ENCODE results near the gene PRPF6. TPM values are rescaled to one million over a fixed set of nuclear protein-coding genes. Genes with fewer than 3 reads are reported as not detected.

Gene PRPF6
- polyA plus RNA-seq, 1 donor from 2014 or later, result 91.9 TPM

GRCh38 chr20:63957690-63958441 lies 23.1 kb upstream of the PRPF6 start:
- Histone ChIP-seq H3K27me3 (ENCODE audit: insufficient read depth, low read depth, low read length) (no peaks in the 10 kb centered on the region), H2AFZ (ENCODE audit: low read depth, low read length) (no peak overlapping the region), H3K27ac (ENCODE audit: low read length) (no peak overlapping the region), H3K9ac (ENCODE audit: low read length) (no peak overlapping the region), H3K4me2 (ENCODE audit: low read length) (no peak overlapping the region), H3F3A (ENCODE audit: insufficient read depth, low read length, poor library complexity, severe bottlenecking) (no peaks in the 10 kb centered on the region), H3K79me2 (replicated peaks; ENCODE audit: insufficient read depth, low read length) (peaks cover 21% of the 10 kb centered on the region), H3K9me3 (ENCODE audit: low read length) (no peaks in the 10 kb centered on the region), H3K36me3 (ENCODE audit: insufficient read depth, low read length) (no peaks in the 10 kb centered on the region), H4K20me1 (ENCODE audit: insufficient read depth) (no peaks in the 10 kb centered on the region), H3K9me2 (ENCODE audit: insufficient read depth, low read length) (no peaks in the 10 kb centered on the region), H3K4me3 (ENCODE audit: low read length) (no peak overlapping the region)
- TF ChIP-seq, protein P1, sequence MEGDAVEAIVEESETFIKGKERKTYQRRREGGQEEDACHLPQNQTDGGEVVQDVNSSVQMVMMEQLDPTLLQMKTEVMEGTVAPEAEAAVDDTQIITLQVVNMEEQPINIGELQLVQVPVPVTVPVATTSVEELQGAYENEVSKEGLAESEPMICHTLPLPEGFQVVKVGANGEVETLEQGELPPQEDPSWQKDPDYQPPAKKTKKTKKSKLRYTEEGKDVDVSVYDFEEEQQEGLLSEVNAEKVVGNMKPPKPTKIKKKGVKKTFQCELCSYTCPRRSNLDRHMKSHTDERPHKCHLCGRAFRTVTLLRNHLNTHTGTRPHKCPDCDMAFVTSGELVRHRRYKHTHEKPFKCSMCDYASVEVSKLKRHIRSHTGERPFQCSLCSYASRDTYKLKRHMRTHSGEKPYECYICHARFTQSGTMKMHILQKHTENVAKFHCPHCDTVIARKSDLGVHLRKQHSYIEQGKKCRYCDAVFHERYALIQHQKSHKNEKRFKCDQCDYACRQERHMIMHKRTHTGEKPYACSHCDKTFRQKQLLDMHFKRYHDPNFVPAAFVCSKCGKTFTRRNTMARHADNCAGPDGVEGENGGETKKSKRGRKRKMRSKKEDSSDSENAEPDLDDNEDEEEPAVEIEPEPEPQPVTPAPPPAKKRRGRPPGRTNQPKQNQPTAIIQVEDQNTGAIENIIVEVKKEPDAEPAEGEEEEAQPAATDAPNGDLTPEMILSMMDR (IDR thresholded peaks at IDR 0.05; ENCODE audit: poor library complexity, severe bottlenecking), result no peak
- TF ChIP-seq SMC3 (conservative IDR thresholded peaks at IDR 0.05; ENCODE audit: poor library complexity) (no peak), MXI1 (conservative IDR thresholded peaks at IDR 0.05; ENCODE audit: poor library complexity, severe bottlenecking) (no peak), EZH2 (IDR thresholded peaks at IDR 0.05; ENCODE audit: borderline replicate concordance, insufficient read depth, low read length, poor library complexity, severe bottlenecking) (no peak), TAF1 (IDR thresholded peaks at IDR 0.05; ENCODE audit: low read depth) (no peak), RAD21 (conservative IDR thresholded peaks at IDR 0.05) (no peak), EP300 (conservative IDR thresholded peaks at IDR 0.05; ENCODE audit: poor library complexity, severe bottlenecking) (no peak), POLR2AphosphoS5 (IDR thresholded peaks at IDR 0.05) (no peak)
- TF ChIP-seq, protein P2, sequence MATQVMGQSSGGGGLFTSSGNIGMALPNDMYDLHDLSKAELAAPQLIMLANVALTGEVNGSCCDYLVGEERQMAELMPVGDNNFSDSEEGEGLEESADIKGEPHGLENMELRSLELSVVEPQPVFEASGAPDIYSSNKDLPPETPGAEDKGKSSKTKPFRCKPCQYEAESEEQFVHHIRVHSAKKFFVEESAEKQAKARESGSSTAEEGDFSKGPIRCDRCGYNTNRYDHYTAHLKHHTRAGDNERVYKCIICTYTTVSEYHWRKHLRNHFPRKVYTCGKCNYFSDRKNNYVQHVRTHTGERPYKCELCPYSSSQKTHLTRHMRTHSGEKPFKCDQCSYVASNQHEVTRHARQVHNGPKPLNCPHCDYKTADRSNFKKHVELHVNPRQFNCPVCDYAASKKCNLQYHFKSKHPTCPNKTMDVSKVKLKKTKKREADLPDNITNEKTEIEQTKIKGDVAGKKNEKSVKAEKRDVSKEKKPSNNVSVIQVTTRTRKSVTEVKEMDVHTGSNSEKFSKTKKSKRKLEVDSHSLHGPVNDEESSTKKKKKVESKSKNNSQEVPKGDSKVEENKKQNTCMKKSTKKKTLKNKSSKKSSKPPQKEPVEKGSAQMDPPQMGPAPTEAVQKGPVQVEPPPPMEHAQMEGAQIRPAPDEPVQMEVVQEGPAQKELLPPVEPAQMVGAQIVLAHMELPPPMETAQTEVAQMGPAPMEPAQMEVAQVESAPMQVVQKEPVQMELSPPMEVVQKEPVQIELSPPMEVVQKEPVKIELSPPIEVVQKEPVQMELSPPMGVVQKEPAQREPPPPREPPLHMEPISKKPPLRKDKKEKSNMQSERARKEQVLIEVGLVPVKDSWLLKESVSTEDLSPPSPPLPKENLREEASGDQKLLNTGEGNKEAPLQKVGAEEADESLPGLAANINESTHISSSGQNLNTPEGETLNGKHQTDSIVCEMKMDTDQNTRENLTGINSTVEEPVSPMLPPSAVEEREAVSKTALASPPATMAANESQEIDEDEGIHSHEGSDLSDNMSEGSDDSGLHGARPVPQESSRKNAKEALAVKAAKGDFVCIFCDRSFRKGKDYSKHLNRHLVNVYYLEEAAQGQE (IDR thresholded peaks at IDR 0.05; ENCODE audit: borderline replicate concordance), result no peak

GRCh38 chr20:63958471-63958870 lies 22.5 kb upstream of the PRPF6 start:
- no peaks in the 10 kb centered on the region for H3K36me3 ChIP-seq (ENCODE audit: insufficient read depth, low read length)
- H3K4me3 ChIP-seq (ENCODE audit: low read length), result no peak overlapping the region
- H4K20me1 ChIP-seq (ENCODE audit: insufficient read depth), result no peaks in the 10 kb centered on the region
- no peaks in the 10 kb centered on the region for H3F3A ChIP-seq (ENCODE audit: insufficient read depth, low read length, poor library complexity, severe bottlenecking)
- no peak overlapping the region for H3K27ac ChIP-seq (ENCODE audit: low read length)
- H3K9me2 ChIP-seq (ENCODE audit: insufficient read depth, low read length), result no peaks in the 10 kb centered on the region
- no peaks in the 10 kb centered on the region for H3K27me3 ChIP-seq (ENCODE audit: insufficient read depth, low read depth, low read length)
- H3K9ac ChIP-seq (ENCODE audit: low read length), result no peak overlapping the region
- no peaks in the 10 kb centered on the region for H3K9me3 ChIP-seq (ENCODE audit: low read length)
- no peak overlapping the region for H2AFZ ChIP-seq (ENCODE audit: low read depth, low read length)
- TF ChIP-seq TAF1 (IDR thresholded peaks at IDR 0.05; ENCODE audit: low read depth) (no peak), RAD21 (conservative IDR thresholded peaks at IDR 0.05) (no peak), EP300 (conservative IDR thresholded peaks at IDR 0.05; ENCODE audit: poor library complexity, severe bottlenecking) (no peak), POLR2AphosphoS5 (IDR thresholded peaks at IDR 0.05) (no peak), MXI1 (conservative IDR thresholded peaks at IDR 0.05; ENCODE audit: poor library complexity, severe bottlenecking) (no peak), SMC3 (conservative IDR thresholded peaks at IDR 0.05; ENCODE audit: poor library complexity) (no peak), EZH2 (IDR thresholded peaks at IDR 0.05; ENCODE audit: borderline replicate concordance, insufficient read depth, low read length, poor library complexity, severe bottlenecking) (no peak)
- TF ChIP-seq, protein P2 (IDR thresholded peaks at IDR 0.05; ENCODE audit: borderline replicate concordance), result no peak
- TF ChIP-seq, protein P1 (IDR thresholded peaks at IDR 0.05; ENCODE audit: poor library complexity, severe bottlenecking), result no peak
- H3K79me2 ChIP-seq (replicated peaks; ENCODE audit: insufficient read depth, low read length), result peaks cover 21% of the 10 kb centered on the region
- no peak overlapping the region for H3K4me2 ChIP-seq (ENCODE audit: low read length)
